ENCODE results near the gene ZNF341. TPM values are rescaled to one million over a fixed set of nuclear protein-coding genes. Genes with fewer than 3 reads are reported as not detected.

The ZNF341 gene
- total RNA-seq = 1 to 10 TPM; 5.6 to 5.8 TPM

GRCh38 chr20:33731693-33732165, at the start of gene ZNF341:
Gene ZNF341, plus strand, starts transcription at chr20:33731996. Its CDS starts 26 bp downstream, at chr20:33732022.
- ChIA-PET CTCF (interaction anchor here (0.6 to 2.4 kb wide), 15 partner anchors 8 to 487 kb away, joined by 3 to 12 read pairs (median 5); partner anchors contain the start of gene PXMP4), POLR2A (interaction anchor here (0.7 to 3.2 kb wide), 23 partner anchors 10 to 381 kb away, joined by 3 to 27 read pairs (median 4); partner anchors contain the start of genes ACTL10, C20orf144, CBFA2T2 and CHMP4B)
- peak within 1 kb of the TSS; percentile 80 for H3K4me3 Mint-ChIP-seq

GRCh38 chr20:33684533-33685327, 47.1 kb upstream of the ZNF341 start:
- POLR2A ChIA-PET = interaction anchor here (0.8 to 9.3 kb wide), 10 partner anchors 16 to 428 kb away, joined by 3 to 312 read pairs (median 6); partner anchors contain the start of genes ACTL10, C20orf144, CBFA2T2 and CHMP4B
- H3K36me3 Mint-ChIP-seq (ENCODE audit: low read depth) = peaks cover 36% of the 10 kb centered on the region
- CTCF ChIA-PET = interaction anchor here (1.0 to 1.8 kb wide), 7 partner anchors 10 to 48 kb away, joined by 3 to 12 read pairs (median 4); partner anchors contain the start of genes ACTL10, NECAB3, PXMP4 and ZNF341
- H3K9me3 Mint-ChIP-seq = no peaks in the 10 kb centered on the region
- H3K27ac Mint-ChIP-seq = peak overlapping the region; percentile 94
- H3K4me1 Mint-ChIP-seq = peaks cover 84% of the 10 kb centered on the region
- peak overlapping the region; percentile 94 for H3K4me3 Mint-ChIP-seq
- no peak for DNase-seq
- no peaks in the 10 kb centered on the region for H3K27me3 Mint-ChIP-seq

More at GRCh38 chr20:33731693-33732165, at the start of gene ZNF341:
- Mint-ChIP-seq H3K27ac (peak within 1 kb of the TSS; percentile 91), H3K27me3 (no peaks in the 10 kb centered on the region), H3K36me3 (ENCODE audit: low read depth) (peaks cover 17% of the 10 kb centered on the region), H3K4me1 (peaks cover 28% of the 10 kb centered on the region), H3K9me3 (peaks cover 8% of the 10 kb centered on the region)
- peak; percentile 91 for DNase-seq

- ChIA-PET POLR2A (interaction anchor here (0.8 to 9.3 kb wide), 10 partner anchors 17 to 427 kb away, joined by 3 to 312 read pairs (median 6); partner anchors contain the start of genes ACTL10, C20orf144, CBFA2T2 and CHMP4B), CTCF (interaction anchor here (1.0 to 1.8 kb wide), 7 partner anchors 11 to 47 kb away, joined by 3 to 12 read pairs (median 4); partner anchors contain the start of genes ACTL10, NECAB3, PXMP4 and ZNF341)
- no peaks in the 10 kb centered on the region for H3K9me3 Mint-ChIP-seq
- H3K27me3 Mint-ChIP-seq = no peaks in the 10 kb centered on the region
- DNase-seq = peak; percentile 77
- H3K4me3 Mint-ChIP-seq = peak overlapping the region; percentile 94
- H3K4me1 Mint-ChIP-seq = peaks cover 84% of the 10 kb centered on the region
- H3K27ac Mint-ChIP-seq = peak overlapping the region; percentile 94
- H3K36me3 Mint-ChIP-seq (ENCODE audit: low read depth) = peaks cover 29% of the 10 kb centered on the region
Measured at GRCh38 chr20:33685328-33686099, 46.3 kb upstream of the ZNF341 start.

- H3K36me3 Mint-ChIP-seq (ENCODE audit: low read depth) = peaks cover 23% of the 10 kb centered on the region
- ChIA-PET CTCF (interaction anchor here (1.0 to 1.8 kb wide), 2 partner anchors 20 to 34 kb away, joined by 4 to 12 read pairs; partner anchors contain the start of genes ACTL10 and PXMP4), POLR2A (interaction anchor here (1.0 to 9.3 kb wide), 14 partner anchors 7 to 426 kb away, joined by 3 to 312 read pairs (median 10); partner anchors contain the start of genes ACTL10, C20orf144, CBFA2T2 and CHMP4B)
- no peaks in the 10 kb centered on the region for H3K27me3 Mint-ChIP-seq
- no peaks in the 10 kb centered on the region for H3K9me3 Mint-ChIP-seq
- peak within 1 kb of the TSS; percentile 94 for H3K27ac Mint-ChIP-seq
- peak; percentile 98 for DNase-seq
- H3K4me1 Mint-ChIP-seq = peaks cover 81% of the 10 kb centered on the region
- peak within 1 kb of the TSS; percentile 94 for H3K4me3 Mint-ChIP-seq
Measured at GRCh38 chr20:33686100-33686983, 45.5 kb upstream of the ZNF341 start, which contains the start of gene E2F1. Gene E2F1, minus strand, starts transcription at chr20:33686385. Its CDS starts 121 bp downstream, at chr20:33686264.

GRCh38 chr20:33686984-33687366, 44.8 kb upstream of the ZNF341 start:
- DNase-seq = no peak
- no peaks in the 10 kb centered on the region for H3K9me3 Mint-ChIP-seq
- POLR2A ChIA-PET = interaction anchor here (1.0 to 5.4 kb wide), 9 partner anchors 8 to 425 kb away, joined by 3 to 58 read pairs (median 7); partner anchors contain the start of genes ACTL10, C20orf144, CBFA2T2 and EIF2S2
- peaks cover 18% of the 10 kb centered on the region for H3K36me3 Mint-ChIP-seq (ENCODE audit: low read depth)
- peaks cover 78% of the 10 kb centered on the region for H3K4me1 Mint-ChIP-seq
- H3K4me3 Mint-ChIP-seq = peak overlapping the region; percentile 60
- CTCF ChIA-PET = interaction anchor here (0.6 to 1.3 kb wide), 4 partner anchors 20 to 246 kb away, joined by 3 to 4 read pairs (median 3); partner anchors contain the start of genes ACTL10 and ZNF341
- no peaks in the 10 kb centered on the region for H3K27me3 Mint-ChIP-seq
- peak overlapping the region; percentile 76 for H3K27ac Mint-ChIP-seq

GRCh38 chr20:33687370-33687915, 44.4 kb upstream of the ZNF341 start:
- no peak overlapping the region for H3K4me3 Mint-ChIP-seq
- peak overlapping the region; percentile 76 for H3K27ac Mint-ChIP-seq
- peaks cover 76% of the 10 kb centered on the region for H3K4me1 Mint-ChIP-seq

GRCh38 chr20:33687993-33688937, 43.5 kb upstream of the ZNF341 start:
- H3K4me1 Mint-ChIP-seq = peaks cover 68% of the 10 kb centered on the region
- DNase-seq = no peak
- POLR2A ChIA-PET = interaction anchor here (1.3 to 5.4 kb wide), 8 partner anchors 9 to 44 kb away, joined by 4 to 58 read pairs (median 8); partner anchors contain the start of genes ACTL10, C20orf144, PXMP4 and ZNF341
- H3K27ac Mint-ChIP-seq = peak overlapping the region; percentile 95
- no peak overlapping the region for H3K4me3 Mint-ChIP-seq
- H3K27me3 Mint-ChIP-seq = no peaks in the 10 kb centered on the region
- CTCF ChIA-PET = interaction anchor here (1.0 to 2.1 kb wide), 5 partner anchors 9 to 245 kb away, joined by 3 to 6 read pairs (median 4); partner anchors contain the start of genes ACTL10 and PXMP4
- no peaks in the 10 kb centered on the region for H3K9me3 Mint-ChIP-seq
- H3K36me3 Mint-ChIP-seq (ENCODE audit: low read depth) = peaks cover 11% of the 10 kb centered on the region

More at GRCh38 chr20:33687370-33687915, 44.4 kb upstream of the ZNF341 start:
- no peak for DNase-seq
- CTCF ChIA-PET = interaction anchor here (0.6 to 2.1 kb wide), 6 partner anchors 8 to 246 kb away, joined by 3 to 6 read pairs (median 4); partner anchors contain the start of genes ACTL10, PXMP4 and ZNF341
- H3K9me3 Mint-ChIP-seq = no peaks in the 10 kb centered on the region
- POLR2A ChIA-PET = interaction anchor here (1.0 to 5.4 kb wide), 8 partner anchors 8 to 198 kb away, joined by 3 to 58 read pairs (median 8); partner anchors contain the start of genes ACTL10, C20orf144, CBFA2T2 and PXMP4
- H3K27me3 Mint-ChIP-seq = no peaks in the 10 kb centered on the region
- peaks cover 14% of the 10 kb centered on the region for H3K36me3 Mint-ChIP-seq (ENCODE audit: low read depth)

GRCh38 chr20:33688938-33689424, 42.8 kb upstream of the ZNF341 start:
- ChIA-PET POLR2A (interaction anchor here (1.3 to 5.4 kb wide), 8 partner anchors 10 to 423 kb away, joined by 4 to 58 read pairs (median 15); partner anchors contain the start of genes ACTL10, C20orf144, EIF2S2 and PXMP4), CTCF (interaction anchor here (1.1 to 2.1 kb wide), 3 partner anchors 9 to 31 kb away, joined by 3 to 6 read pairs (median 4); partner anchors contain the start of gene PXMP4)
- no peak for DNase-seq
- H3K9me3 Mint-ChIP-seq = no peaks in the 10 kb centered on the region
- H3K4me3 Mint-ChIP-seq = no peak overlapping the region
- H3K27me3 Mint-ChIP-seq = no peaks in the 10 kb centered on the region
- H3K4me1 Mint-ChIP-seq = peaks cover 65% of the 10 kb centered on the region
- peaks cover 11% of the 10 kb centered on the region for H3K36me3 Mint-ChIP-seq (ENCODE audit: low read depth)
- H3K27ac Mint-ChIP-seq = peak overlapping the region; percentile 95

- ChIA-PET CTCF (interaction anchor here (0.5 to 2.1 kb wide), 6 partner anchors 21 to 1086 kb away, joined by 3 to 6 read pairs (median 4); partner anchors contain the start of genes ACTL10 and PXMP4), POLR2A (interaction anchor here (1.3 to 5.4 kb wide), 6 partner anchors 10 to 423 kb away, joined by 4 to 58 read pairs (median 16); partner anchors contain the start of genes ACTL10, EIF2S2, PXMP4 and ZNF341)
- DNase-seq = no peak
- Mint-ChIP-seq H3K4me3 (peak overlapping the region; percentile 11), H3K4me1 (peaks cover 60% of the 10 kb centered on the region), H3K9me3 (no peaks in the 10 kb centered on the region), H3K27me3 (no peaks in the 10 kb centered on the region), H3K27ac (peak overlapping the region; percentile 95), H3K36me3 (ENCODE audit: low read depth) (peaks cover 9% of the 10 kb centered on the region)
Measured at GRCh38 chr20:33689493-33689892, 42.3 kb upstream of the ZNF341 start.

Measured in activated CD4-positive, alpha-beta memory T cell treated with anti-CD3 and anti-CD28 coated beads, Interleukin-2, amount 10 ng/mL, durations not matched to agents 7 days and 5 days (primary cell).